Measurements from ENCODE around the gene SMNDC1. TPM values are rescaled to one million over a fixed set of nuclear protein-coding genes. Genes with fewer than 3 reads are reported as not detected.
"Not testable (repeated sequence)": the region's sequence is repeated elsewhere in the genome, so short reads cannot be mapped to it uniquely, and the experiment has no call there.

The SMNDC1 gene
- total RNA-seq, 3 donors from 2014 or later: 11.5 to 16.0 (median 13.4) TPM

- Histone ChIP-seq H3K9me3 (no peaks in the 10 kb centered on the region), H3K4me3 (no peak overlapping the region), H3K27me3 (no peaks in the 10 kb centered on the region), H3K36me3 (no peaks in the 10 kb centered on the region), H3K4me1 (peaks cover 0 to 10% of the 10 kb centered on the region in 2 donors), H3K27ac (peak overlapping the region; percentile 30 to 68)
- DNase-seq (ENCODE audit: low spot score in 2 of 2): no peak
- intact Hi-C loops (cut with DNase I; ENCODE audit: low total_unique reads): loop anchor here (10.0 kb wide), 1 partner anchor 130 kb away; no protein-coding TSS in a partner anchor
- TF ChIP-seq POLR2AphosphoS5 (IDR thresholded peaks at IDR 0.05) (no peak), POLR2A (IDR thresholded peaks at IDR 0.05) (no peak), CTCF (IDR thresholded peaks at IDR 0.05) (no peak)
Measured at GRCh38 chr10:110275128-110275729, 29.5 kb downstream of the SMNDC1 start.

GRCh38 chr10:110274647-110275046 is 30.1 kb downstream of the SMNDC1 start:
- TF ChIP-seq CTCF (IDR thresholded peaks at IDR 0.05) (no peak), POLR2AphosphoS5 (IDR thresholded peaks at IDR 0.05) (no peak), POLR2A (IDR thresholded peaks at IDR 0.05) (no peak)
- peaks cover 0 to 14% of the 10 kb centered on the region in 2 donors for H3K4me1 ChIP-seq
- no peak for DNase-seq (ENCODE audit: low spot score in 2 of 2)
- no peaks in the 10 kb centered on the region for H3K9me3 ChIP-seq
- H3K27ac ChIP-seq: peak overlapping the region; percentile 30 to 68
- H3K27me3 ChIP-seq: no peaks in the 10 kb centered on the region
- H3K4me3 ChIP-seq: no peak overlapping the region
- intact Hi-C loops (cut with DNase I; ENCODE audit: low total_unique reads): loop anchor here (10.0 kb wide), 1 partner anchor 130 kb away; no protein-coding TSS in a partner anchor
- no peaks in the 10 kb centered on the region for H3K36me3 ChIP-seq

- Histone ChIP-seq H3K9me3 (no peaks in the 10 kb centered on the region), H3K27ac (peak overlapping the region; percentile 42 to 68), H3K36me3 (no peaks in the 10 kb centered on the region), H3K4me3 (peak overlapping the region in 2 of 3 donors; percentile 7 to 13), H3K27me3 (no peaks in the 10 kb centered on the region), H3K4me1 (peaks cover 0 to 14% of the 10 kb centered on the region in 2 donors)
- intact Hi-C loops (cut with DNase I; ENCODE audit: low total_unique reads): loop anchor here (10.0 kb wide), 1 partner anchor 129 kb away; no protein-coding TSS in a partner anchor
- TF ChIP-seq POLR2A (IDR thresholded peaks at IDR 0.05): no peak
- no peak for TF ChIP-seq POLR2AphosphoS5 (IDR thresholded peaks at IDR 0.05)
- peak in 2 of 3 donors; percentile 22 to 23 for TF ChIP-seq CTCF (IDR thresholded peaks at IDR 0.05)
- no peak for DNase-seq (ENCODE audit: low spot score in 2 of 2)
Measured at GRCh38 chr10:110274072-110274627, 30.6 kb downstream of the SMNDC1 start.

- no peak for TF ChIP-seq CTCF (IDR thresholded peaks at IDR 0.05)
- no peak for TF ChIP-seq POLR2A (IDR thresholded peaks at IDR 0.05)
- TF ChIP-seq POLR2AphosphoS5 (IDR thresholded peaks at IDR 0.05): peak in 1 of 3 donors; percentile 49
- Histone ChIP-seq H3K4me1 (peaks cover 0 to 17% of the 10 kb centered on the region in 2 donors), H3K9me3 (no peaks in the 10 kb centered on the region), H3K4me3 (peak overlapping the region in 2 of 3 donors; percentile 7 to 13), H3K27me3 (no peaks in the 10 kb centered on the region), H3K36me3 (no peaks in the 10 kb centered on the region), H3K27ac (peak overlapping the region; percentile 42 to 68)
- peak in 1 of 2 donors; percentile 79 for DNase-seq (ENCODE audit: low spot score in 2 of 2)
- intact Hi-C loops (cut with DNase I; ENCODE audit: low total_unique reads): loop anchor here (10.0 kb wide), 1 partner anchor 129 kb away; no protein-coding TSS in a partner anchor
Measured at GRCh38 chr10:110273474-110273873, 31.2 kb downstream of the SMNDC1 start.

- Histone ChIP-seq H3K27ac (peak overlapping the region; percentile 32 to 68), H3K4me1 (peaks cover 0 to 22% of the 10 kb centered on the region in 2 donors)
- H3K27me3 ChIP-seq; DNase-seq (ENCODE audit: low spot score in 2 of 2); H3K36me3 ChIP-seq; H3K4me3 ChIP-seq; H3K9me3 ChIP-seq: not testable (repeated sequence)
- intact Hi-C loops (cut with DNase I; ENCODE audit: low total_unique reads): loop anchor here (10.0 kb wide), 1 partner anchor 128 kb away; no protein-coding TSS in a partner anchor
Measured at GRCh38 chr10:110272995-110273394, 31.7 kb downstream of the SMNDC1 start.
